Endothelial cell of umbilical vein (primary cell): ENCODE results near the gene PANX1. TPM values are rescaled to one million over a fixed set of nuclear protein-coding genes. Genes with fewer than 3 reads are reported as not detected.

ENCODE experiments used
- BruUV-seq: library from RNA; stranded (reverse); fragments of 400-500 nt; replicated peaks from 2 replicates; lab custom pipeline; 2021; lab: Mats Ljungman, UMichigan
- CTCF ChIA-PET: fragments of 300-600, 350-600 bp; sonication (Branson Sonifier 250); formaldehyde crosslinking; loops from one replicate; lab custom pipeline; 2021; ENCODE audit warnings: antibody characterized with exemption, inconsistent platforms; lab: Charles Lee
- POLR2A ChIA-PET: fragments of 300-600, 350-600 bp; sonication (Branson Sonifier 250); formaldehyde crosslinking; loops from one replicate; lab custom pipeline; 2021; ENCODE audit warnings: antibody characterized with exemption, inconsistent platforms; lab: Charles Lee
- DNase-seq: peaks from one replicate; pipeline ENCODE4 v3.0.0-alpha.2; 2011; ENCODE audit warnings: low read depth, low spot score
- FAIRE-seq: peaks from 2 replicates; lab custom pipeline; 2011; peaks lifted over from hg19 to GRCh38; lab: Jason Lieb, UNC
- H2AFZ ChIP-seq: 2 replicates; pipeline ENCODE4 v1.6.0; 2012; ENCODE audit warnings: low read depth, low read length, control low read depth, inconsistent platforms
- H3K27ac ChIP-seq: 2 replicates; pipeline ENCODE4 v1.5.1; 2011; ENCODE audit warnings: low read depth, mild to moderate bottlenecking, control low read depth, low read length, moderate library complexity; ENCODE audit not compliant: insufficient read depth
- H3K27me3 ChIP-seq, 2 experiments: 2 replicates each; pipeline versions ENCODE4 v1.6.0 to v1.6.1; 2011; ENCODE audit warnings: low read length in 2 of 2, mixed read lengths in 1 of 2; ENCODE audit not compliant: control insufficient read depth in 2 of 2, insufficient read depth in 2 of 2
- H3K36me3 ChIP-seq, 2 experiments: 2 replicates in 1 of 2; 3 replicates in 1 of 2; pipeline ENCODE4 v1.5.1; 2011; ENCODE audit warnings: low read length in 2 of 2, mild to moderate bottlenecking in 1 of 2, moderate library complexity in 1 of 2; ENCODE audit not compliant: control insufficient read depth in 2 of 2, insufficient read depth in 2 of 2; ENCODE audit errors: extremely low read depth in 1 of 2
- H3K4me1 ChIP-seq: 3 replicates; pipeline ENCODE4 v1.5.1; 2011; ENCODE audit warnings: mild to moderate bottlenecking, low read length; ENCODE audit not compliant: control insufficient read depth, insufficient read depth; ENCODE audit errors: extremely low read depth
- H3K4me2 ChIP-seq: 2 replicates; pipeline ENCODE4 v1.6.1; 2011; ENCODE audit warnings: low read length, control low read depth, mixed read lengths; ENCODE audit not compliant: insufficient read depth
- H3K4me3 ChIP-seq, 3 experiments: fragments of 200-600 bp in 1 of 3; sonication (generic), shearing (Covaris generic) in 1 of 3; replicated peaks in 1 of 3; 2 replicates each; pipeline ENCODE4 v1.5.1; 2011 to 2016; ENCODE audit warnings: control low read depth in 3 of 3, low read length in 3 of 3, mild to moderate bottlenecking in 2 of 3, inconsistent platforms in 1 of 3, low read depth in 1 of 3, moderate library complexity in 1 of 3; ENCODE audit not compliant: insufficient read depth in 1 of 3
- H3K79me2 ChIP-seq: 2 replicates; pipeline ENCODE4 v1.6.0; 2012; ENCODE audit warnings: low read length, inconsistent platforms; ENCODE audit not compliant: control insufficient read depth, insufficient read depth
- H3K9ac ChIP-seq: replicated peaks from 2 replicates; pipeline ENCODE3; 2011; ENCODE audit warnings: low read length, control low read depth; ENCODE audit not compliant: insufficient read depth; ENCODE audit errors: extremely low read depth
- H3K9me1 ChIP-seq: replicated peaks from 3 replicates; pipeline ENCODE4 v1.6.0; 2011; ENCODE audit warnings: mild to moderate bottlenecking, low read length; ENCODE audit not compliant: control insufficient read depth, insufficient read depth; ENCODE audit errors: extremely low read depth
- H3K9me3 ChIP-seq: replicated peaks from 2 replicates; pipeline ENCODE4 v1.5.1; 2012; ENCODE audit warnings: low read length, inconsistent platforms; ENCODE audit not compliant: control insufficient read depth, insufficient read depth
- H4K20me1 ChIP-seq: replicated peaks from 2 replicates; pipeline ENCODE3; 2011; ENCODE audit warnings: mild to moderate bottlenecking, low read length; ENCODE audit not compliant: control insufficient read depth, insufficient read depth; ENCODE audit errors: extremely low read depth
- CTCF ChIP-seq, 2 donors: IDR thresholded peaks; 1 replicate in 1 of 2; 2 replicates in 1 of 2; pipeline ENCODE4 v1.5.1; 2011; ENCODE audit warnings: low read length in 2 of 2, mild to moderate bottlenecking in 2 of 2, moderate library complexity in 2 of 2, control low read depth in 1 of 2, inconsistent platforms in 1 of 2, low read depth in 1 of 2; ENCODE audit not compliant: insufficient read depth in 1 of 2; ENCODE audit errors: extremely low read depth in 1 of 2
- EZH2 ChIP-seq: IDR thresholded peaks from 2 replicates; pipeline ENCODE4 v1.6.1; 2012; ENCODE audit warnings: borderline replicate concordance, low read depth, mild to moderate bottlenecking, moderate library complexity, low read length, inconsistent platforms; ENCODE audit not compliant: severe bottlenecking
- FOS ChIP-seq: IDR thresholded peaks from 2 replicates; pipeline ENCODE4 v1.6.1; 2011; ENCODE audit warnings: mild to moderate bottlenecking, low read length, moderate library complexity, borderline replicate concordance; ENCODE audit not compliant: insufficient read depth
- GATA2 ChIP-seq: IDR thresholded peaks from 2 replicates; pipeline ENCODE4 v1.7.0; 2011; ENCODE audit warnings: low read depth, mild to moderate bottlenecking, moderate library complexity, mixed read lengths, low read length; ENCODE audit not compliant: insufficient read length, insufficient read depth
- JUN ChIP-seq: IDR thresholded peaks from 2 replicates; pipeline ENCODE4 v1.6.1; 2011; ENCODE audit warnings: borderline replicate concordance, low read depth; ENCODE audit not compliant: insufficient read length, insufficient read depth
- MAX ChIP-seq: IDR thresholded peaks from 2 replicates; pipeline ENCODE4 v1.6.1; 2011; ENCODE audit not compliant: insufficient read depth, insufficient read length
- MYC ChIP-seq: IDR thresholded peaks from one replicate; pipeline ENCODE4 v1.6.1; 2011; ENCODE audit warnings: mild to moderate bottlenecking, low read depth, low read length
- POLR2A ChIP-seq: IDR thresholded peaks from 2 replicates; pipeline ENCODE4 v1.6.1; 2012; ENCODE audit warnings: low read depth, mild to moderate bottlenecking, control low read depth, low read length
- POLR2AphosphoS5 ChIP-seq: IDR thresholded peaks from 2 replicates; pipeline ENCODE4 v1.6.1; 2012; ENCODE audit warnings: low read depth, mild to moderate bottlenecking, control low read depth, low read length, moderate library complexity; ENCODE audit not compliant: insufficient read depth
- dilution Hi-C: fragments of 300-500 bp; cut with MboI; formaldehyde crosslinking; loops from one replicate; pipeline ENCODE4 v1.15.0; 2019; ENCODE audit warnings: low sequenced_read_pairs; ENCODE audit not compliant: extremely low pct_ligation_motif_present
- intact Hi-C: fragments of 100-400 bp; cut with micrococcal nuclease; formaldehyde crosslinking; loops from one replicate; pipeline ENCODE4 v1.10.0; 2022
- polyA plus RNA-seq, 4 experiments: library from polyadenylated mRNA; depleted of rRNA in 3 of 4; stranded (reverse) in 3 of 4; unstranded in 1 of 4; fragments of >200 nt; gene quantifications; 2 replicates each; pipeline versions ENCODE4 v1.2.1 to v1.2.3, GENCODE V29; 2011 to 2012; ENCODE audit warnings: missing spikeins in 1 of 4
- total RNA-seq: library from RNA; stranded (reverse); gene quantifications from 2 replicates; pipeline ENCODE4 v1.2.3, GENCODE V29; 2021

PANX1 gene
- total and polyA plus RNA-seq, 2 donors (not counting 3 experiments of a cell fraction or from before 2014, with no cell fraction given), result 9.5 to 20.9 TPM

GRCh38 chr11:94198718-94199117 is 70.1 kb downstream of the PANX1 start:
- ChIA-PET POLR2A (no interaction called here), CTCF (interaction anchor here (1.3 kb wide), 1 partner anchor 15 kb away, joined by 7 read pairs; no protein-coding TSS in a partner anchor)
- Histone ChIP-seq H2AFZ (no peak overlapping the region), H3K27me3 (no peaks in the 10 kb centered on the region), H3K4me1 (no peaks in the 10 kb centered on the region), H3K9me1 (no peaks in the 10 kb centered on the region), H3K9me3 (no peaks in the 10 kb centered on the region), H3K79me2 (no peaks in the 10 kb centered on the region), H3K4me3 (no peak overlapping the region), H4K20me1 (no peaks in the 10 kb centered on the region), H3K36me3 (no peaks in the 10 kb centered on the region), H3K9ac (no peak overlapping the region), H3K27ac (no peak overlapping the region), H3K4me2 (no peak overlapping the region)
- BruUV-seq, result no TSS peak
- no peak for TF ChIP-seq FOS
- no peak for TF ChIP-seq JUN
- TF ChIP-seq POLR2A, result no peak
- TF ChIP-seq EZH2, result no peak
- no peak for TF ChIP-seq POLR2AphosphoS5
- TF ChIP-seq MYC, result no peak
- no peak for TF ChIP-seq GATA2
- TF ChIP-seq MAX, result no peak
- TF ChIP-seq CTCF (IDR thresholded peaks at IDR 0.05; ENCODE audit: extremely low read depth in 1 of 2, insufficient read depth in 1 of 2, low read depth in 1 of 2, low read length in 2 of 2), result no peak
- DNase-seq (no peak), FAIRE-seq (no peak)
- dilution Hi-C loops (no loop called here), intact Hi-C loops (no loop called here)
